GM10847 (cell line): ENCODE results near the gene UBAP2L.
A peak's percentile ranks its signal among the peaks of the same experiment; 100 is the strongest.

Experiments used
- POLR2A ChIP-seq: IDR thresholded peaks from 2 replicates; pipeline ENCODE4 v1.6.1; 2011; ENCODE audit not compliant: insufficient read length; ENCODE audit errors: extremely low read depth

Gene UBAP2L, protein sequence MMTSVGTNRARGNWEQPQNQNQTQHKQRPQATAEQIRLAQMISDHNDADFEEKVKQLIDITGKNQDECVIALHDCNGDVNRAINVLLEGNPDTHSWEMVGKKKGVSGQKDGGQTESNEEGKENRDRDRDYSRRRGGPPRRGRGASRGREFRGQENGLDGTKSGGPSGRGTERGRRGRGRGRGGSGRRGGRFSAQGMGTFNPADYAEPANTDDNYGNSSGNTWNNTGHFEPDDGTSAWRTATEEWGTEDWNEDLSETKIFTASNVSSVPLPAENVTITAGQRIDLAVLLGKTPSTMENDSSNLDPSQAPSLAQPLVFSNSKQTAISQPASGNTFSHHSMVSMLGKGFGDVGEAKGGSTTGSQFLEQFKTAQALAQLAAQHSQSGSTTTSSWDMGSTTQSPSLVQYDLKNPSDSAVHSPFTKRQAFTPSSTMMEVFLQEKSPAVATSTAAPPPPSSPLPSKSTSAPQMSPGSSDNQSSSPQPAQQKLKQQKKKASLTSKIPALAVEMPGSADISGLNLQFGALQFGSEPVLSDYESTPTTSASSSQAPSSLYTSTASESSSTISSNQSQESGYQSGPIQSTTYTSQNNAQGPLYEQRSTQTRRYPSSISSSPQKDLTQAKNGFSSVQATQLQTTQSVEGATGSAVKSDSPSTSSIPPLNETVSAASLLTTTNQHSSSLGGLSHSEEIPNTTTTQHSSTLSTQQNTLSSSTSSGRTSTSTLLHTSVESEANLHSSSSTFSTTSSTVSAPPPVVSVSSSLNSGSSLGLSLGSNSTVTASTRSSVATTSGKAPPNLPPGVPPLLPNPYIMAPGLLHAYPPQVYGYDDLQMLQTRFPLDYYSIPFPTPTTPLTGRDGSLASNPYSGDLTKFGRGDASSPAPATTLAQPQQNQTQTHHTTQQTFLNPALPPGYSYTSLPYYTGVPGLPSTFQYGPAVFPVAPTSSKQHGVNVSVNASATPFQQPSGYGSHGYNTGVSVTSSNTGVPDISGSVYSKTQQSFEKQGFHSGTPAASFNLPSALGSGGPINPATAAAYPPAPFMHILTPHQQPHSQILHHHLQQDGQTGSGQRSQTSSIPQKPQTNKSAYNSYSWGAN

DNA sequence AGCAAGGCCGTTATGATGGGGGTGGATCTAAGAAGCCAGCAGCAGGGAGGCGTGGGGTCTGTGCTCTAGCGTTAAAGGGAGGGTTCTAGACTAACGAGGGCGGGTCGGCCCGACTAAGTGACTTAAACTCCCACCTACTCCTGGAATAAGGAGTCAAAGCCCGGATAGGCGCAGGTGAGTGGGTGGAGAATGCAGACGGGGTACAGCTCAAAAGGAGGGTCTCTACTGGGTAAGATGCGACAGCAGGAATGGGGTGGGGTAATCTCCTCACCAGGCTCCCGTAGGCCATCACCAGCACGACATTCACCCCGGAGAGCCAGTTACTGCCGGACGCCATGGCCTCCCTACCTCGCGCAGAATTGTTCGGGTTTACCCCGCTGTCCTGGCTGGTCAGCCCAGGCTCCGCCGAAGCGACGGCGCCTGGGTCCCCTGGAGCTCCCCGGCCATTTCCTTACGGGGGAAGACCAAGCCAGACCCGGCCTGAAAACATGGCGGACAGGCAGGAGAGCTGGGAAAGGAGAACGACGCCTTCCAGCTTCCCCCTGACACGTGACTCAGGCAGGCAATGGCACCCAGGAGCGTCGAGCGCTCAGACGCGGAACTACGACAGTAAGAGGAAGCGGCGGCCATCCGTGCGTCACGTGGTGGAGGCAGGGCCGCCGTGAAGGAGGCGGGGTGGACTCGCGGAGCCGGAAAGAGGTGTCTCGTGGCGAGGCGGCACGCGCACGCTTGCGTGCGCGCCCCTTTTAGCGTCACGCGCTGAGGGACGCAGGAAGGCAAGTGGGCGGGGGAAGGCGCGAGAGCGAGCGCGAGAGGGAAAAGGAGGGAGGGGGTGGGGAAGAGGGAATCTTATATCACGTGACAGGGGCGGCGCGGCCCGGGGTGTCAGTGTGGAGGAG is at the start of gene UBAP2L:
Gene UBAP2L, plus strand, starts transcription at position 885 of the 899 bp plus-strand sequence. CDS start 4,169 bp downstream, outside the sequence.
- TF ChIP-seq POLR2A: peak; percentile 72

DNA sequence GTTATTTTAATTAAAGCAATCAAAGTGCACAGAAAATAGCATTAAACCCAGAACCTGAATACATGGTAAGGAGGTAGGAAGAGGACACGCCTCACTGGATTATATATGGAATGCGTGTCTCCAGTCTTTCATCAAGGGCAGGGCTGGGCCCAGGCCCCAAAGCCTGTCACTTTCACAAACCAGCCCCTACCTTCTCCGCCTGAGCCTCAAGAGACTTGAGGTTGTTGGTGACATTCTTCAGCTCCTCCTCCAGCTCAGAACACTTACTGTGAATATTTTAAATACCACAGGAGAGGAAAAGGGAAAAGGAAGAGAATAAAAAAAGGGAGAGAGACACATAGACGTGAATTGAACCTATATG is 49.6 kb upstream of the UBAP2L start:
- no peak for TF ChIP-seq POLR2A

DNA sequence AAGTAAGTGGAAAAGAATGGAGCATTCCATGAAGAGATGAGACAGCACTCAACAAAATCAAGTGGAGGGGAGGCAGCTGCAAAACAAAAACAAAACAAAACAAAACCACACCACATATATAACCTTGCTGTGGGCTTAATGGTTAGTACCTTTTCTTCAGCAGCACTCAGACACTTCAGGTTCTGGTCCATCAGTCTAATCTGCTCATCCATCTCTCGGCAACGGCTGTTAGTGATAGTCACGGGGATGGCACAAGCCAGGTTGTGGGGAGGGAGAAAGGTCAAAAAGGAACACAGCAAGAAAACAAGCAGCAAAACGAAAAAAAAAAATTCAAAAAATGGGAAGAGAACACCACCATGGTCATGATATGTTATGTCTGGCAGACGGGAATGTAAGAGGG is 48.9 kb upstream of the UBAP2L start:
- no peak for TF ChIP-seq POLR2A

DNA sequence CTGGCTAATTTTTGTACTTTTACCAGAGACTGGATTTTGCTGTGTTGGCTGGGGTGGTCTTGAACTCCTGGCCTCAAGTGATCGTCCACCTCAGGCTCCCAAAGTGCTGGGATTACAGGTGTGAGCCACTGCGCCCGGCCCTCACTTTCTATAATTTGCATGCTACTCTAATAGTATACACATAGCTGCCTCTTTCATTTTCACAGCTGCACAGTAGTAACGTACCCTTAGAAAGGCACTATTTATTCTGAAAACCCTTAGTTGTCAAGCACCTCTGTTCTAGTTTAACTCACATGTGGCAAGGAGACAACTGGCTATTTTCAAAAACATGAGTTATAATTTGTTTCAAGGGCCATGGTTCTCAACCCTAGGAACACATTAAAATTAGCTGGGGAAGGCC is 46.1 kb upstream of the UBAP2L start:
- no peak for TF ChIP-seq POLR2A

DNA sequence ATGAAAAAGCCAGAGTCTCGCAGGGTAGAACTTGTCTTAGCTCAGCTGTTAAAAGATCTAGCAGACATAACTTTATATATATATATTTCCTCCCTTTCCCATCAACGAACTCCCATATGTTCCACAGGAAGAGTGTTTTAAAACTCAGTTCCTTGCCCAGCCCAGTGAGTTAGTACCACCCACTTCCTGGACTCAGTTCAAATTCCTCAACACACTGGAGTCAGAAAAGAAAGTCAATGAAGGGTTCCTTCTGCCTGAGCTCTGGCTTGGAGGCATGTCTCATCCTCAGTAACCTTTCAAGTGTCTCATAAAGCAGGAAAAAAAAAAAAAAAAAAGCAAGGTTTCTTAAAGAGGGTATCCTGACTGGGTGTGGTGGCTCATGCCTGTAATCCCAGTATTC is 44.4 kb upstream of the UBAP2L start:
- TF ChIP-seq POLR2A: no peak

DNA sequence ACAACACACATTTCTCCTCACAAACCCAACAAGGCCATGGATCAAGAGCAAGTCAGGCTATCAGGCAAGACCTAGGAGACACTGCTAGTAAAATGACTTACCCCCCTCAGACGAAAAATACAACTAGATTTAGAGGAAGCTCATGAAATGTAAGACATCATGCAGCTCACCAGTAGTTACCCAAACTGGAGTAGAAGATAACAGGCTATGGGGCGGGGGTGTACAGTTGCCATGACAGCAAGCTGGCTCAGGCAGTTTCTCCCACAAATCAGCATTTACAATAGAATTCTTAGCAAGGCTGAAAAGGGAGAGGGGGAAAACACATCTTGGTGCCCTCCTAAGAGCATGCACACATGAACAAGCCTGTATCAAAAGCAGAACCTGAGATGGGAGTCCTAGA is 42.7 kb upstream of the UBAP2L start:
- no peak for TF ChIP-seq POLR2A

DNA sequence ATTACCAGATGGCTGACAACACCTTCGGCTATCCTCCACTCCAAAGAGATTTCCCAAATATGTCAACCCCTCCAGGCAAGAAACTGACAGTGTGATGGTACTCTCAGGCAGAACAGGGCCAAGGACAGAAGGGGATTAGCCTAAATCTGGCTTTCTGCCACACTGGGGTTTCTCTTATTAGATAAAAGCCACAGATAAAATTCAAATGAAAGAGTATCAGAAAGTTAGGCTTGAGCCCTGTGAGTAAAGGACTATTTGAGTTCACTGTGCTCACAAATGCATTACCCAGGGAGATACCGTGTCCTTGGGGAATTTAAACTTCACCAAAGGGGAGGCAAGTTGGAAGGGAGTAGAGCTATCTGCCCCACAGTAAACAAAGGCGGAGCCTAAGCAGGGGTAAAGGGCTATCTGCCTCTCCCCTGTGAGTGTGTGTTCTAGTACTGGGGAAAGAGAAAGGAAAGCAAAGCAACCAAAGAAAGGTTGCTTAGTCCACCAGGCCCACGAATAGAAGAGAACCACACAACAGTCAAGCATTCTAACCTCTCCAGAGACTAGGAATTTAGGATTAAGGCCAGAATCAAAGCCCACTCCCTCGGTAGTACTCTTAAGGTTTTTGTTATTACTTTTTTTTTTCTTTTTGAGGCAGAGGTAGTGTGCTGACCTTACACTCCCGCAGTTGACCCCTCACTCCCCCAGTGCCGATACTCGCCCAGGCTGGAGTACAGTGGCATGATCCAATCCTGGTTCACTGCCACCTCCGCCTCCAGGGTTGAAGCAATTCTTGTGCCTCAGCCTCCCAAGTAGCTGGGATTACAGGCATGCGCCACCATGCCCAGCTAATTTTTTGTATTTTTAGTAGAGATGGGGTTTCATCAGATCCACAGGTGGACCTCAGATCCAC is 41.6 kb upstream of the UBAP2L start:
- TF ChIP-seq POLR2A: no peak

DNA sequence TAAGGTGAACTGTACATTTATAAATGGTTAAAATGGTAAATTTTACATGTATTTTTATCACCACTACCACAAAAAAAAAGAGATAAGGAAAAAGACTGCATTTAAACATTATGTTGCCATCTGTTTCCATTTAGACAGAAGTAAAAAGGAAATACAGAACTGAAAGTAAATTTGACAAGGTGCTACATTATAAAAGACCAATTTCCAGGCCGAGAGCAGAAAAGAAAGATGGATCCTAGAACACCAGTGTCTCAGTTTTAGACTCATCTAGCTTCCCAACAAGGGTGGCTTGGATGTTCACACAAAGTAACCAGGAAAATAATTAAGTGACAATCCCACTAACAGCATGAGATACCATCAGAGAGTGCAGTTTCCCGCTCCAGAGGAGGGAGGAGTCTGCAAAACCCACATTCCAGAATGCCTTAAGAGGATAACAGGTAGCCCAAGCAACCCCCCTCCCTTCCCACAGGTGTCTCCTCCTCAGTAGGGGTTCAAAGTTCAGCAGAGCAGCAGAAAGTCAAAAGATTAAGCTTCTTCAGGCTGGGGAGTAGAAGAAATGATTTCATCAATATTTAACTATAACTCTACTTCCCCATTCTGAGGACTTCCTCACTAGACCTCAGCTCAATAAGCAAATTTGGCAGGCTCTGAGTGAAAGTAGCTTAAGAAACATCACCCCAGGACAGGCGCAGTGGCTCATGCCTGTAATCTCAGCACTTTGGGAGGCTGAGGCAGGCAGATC is 40.6 kb upstream of the UBAP2L start:
- TF ChIP-seq POLR2A: no peak

DNA sequence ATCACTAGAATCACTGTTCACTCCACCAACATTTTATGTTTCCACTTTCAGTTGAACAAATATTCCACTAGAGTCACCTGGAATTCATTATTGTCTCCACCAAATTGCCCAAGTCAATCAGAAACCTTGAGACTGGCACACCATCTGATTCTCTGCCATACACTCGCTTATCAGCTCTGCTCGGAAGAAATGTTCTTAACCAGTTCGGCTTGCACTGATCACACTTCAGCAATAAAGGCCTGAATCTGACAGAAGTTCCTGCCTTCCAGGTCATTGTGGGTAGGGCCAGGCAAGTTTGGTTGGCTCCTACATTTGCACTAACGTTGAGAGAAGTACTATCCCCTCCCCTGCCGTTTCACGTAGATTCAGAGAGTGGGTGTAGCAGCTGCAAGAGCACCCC is 38.8 kb upstream of the UBAP2L start:
- no peak for TF ChIP-seq POLR2A

DNA sequence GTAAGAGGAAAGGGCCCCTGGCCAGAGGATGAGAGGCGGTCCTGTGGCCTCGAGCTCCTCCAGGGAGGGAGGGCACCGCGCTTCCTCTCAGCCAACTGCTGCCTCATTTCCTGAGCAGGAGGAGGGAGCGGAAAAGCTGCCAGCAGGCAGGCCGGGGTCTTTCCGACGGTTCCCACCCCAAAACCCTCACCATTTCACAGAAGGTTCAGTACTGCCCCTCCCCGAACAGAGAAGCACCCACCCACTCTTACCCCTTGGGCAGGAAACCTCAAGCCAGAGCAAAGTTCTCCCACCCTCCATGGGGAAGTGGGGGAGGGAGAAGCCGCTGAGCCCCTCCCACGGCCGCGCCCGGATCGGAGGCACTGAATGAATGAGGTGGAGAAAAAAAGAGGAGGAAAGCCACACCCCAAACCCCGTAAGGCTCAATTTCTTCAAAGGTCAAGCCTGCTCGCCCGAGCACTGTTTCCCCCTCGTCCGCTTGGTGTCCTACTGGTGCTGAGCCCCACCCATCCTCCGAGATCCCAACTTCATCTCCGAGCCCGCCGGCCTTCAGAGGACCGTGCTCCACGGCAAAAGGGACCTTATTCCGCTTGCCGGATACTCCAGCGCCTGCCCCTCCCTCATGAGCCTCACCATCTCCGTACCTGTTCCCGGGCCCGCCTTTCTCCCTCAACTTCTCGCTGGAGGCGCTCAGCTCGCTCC is 38.3 kb upstream of the UBAP2L start:
- peak; percentile 40 for TF ChIP-seq POLR2A

DNA sequence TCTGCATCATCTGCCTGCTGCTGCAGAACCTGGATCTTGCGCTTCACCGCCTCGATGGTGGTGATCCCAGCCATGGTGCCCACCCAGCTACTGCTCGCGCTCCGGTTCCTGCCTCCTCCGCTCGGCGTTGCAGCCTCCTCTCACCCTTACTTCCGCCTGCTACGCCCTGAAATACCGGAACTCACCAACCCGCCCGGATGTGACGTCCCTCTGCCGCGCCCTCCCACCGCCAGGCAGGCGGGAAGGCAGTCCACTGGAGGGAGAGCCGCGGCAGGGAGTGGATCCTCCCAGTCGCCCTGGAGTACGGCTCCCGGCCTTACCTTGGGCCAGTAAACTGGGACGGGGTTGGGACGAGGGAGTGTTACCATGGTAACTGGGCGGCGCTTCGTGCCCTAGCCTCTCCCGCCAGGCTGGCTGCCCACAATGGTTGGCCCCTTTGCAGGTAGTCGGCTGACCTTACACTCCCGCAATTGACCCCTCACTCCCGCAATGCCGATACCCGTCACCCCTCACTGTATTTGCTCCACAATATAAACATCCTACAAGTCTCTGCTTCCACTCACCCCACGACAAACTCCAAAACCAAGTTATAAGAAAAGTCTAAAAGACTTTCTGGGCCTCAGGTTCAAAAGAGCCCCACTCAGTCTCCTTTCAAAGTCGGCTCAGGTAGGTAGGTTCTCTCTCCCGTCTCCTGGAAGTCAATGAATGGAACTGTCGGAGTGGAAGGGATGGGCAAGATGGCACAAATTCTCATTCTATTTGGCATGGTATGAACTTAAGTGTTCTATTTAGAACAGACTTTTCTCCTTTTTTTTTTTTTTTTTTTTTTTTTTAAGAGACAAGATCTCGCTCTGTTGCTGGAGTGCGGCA is 37.5 kb upstream of the UBAP2L start:
- peak; percentile 96 for TF ChIP-seq POLR2A

DNA sequence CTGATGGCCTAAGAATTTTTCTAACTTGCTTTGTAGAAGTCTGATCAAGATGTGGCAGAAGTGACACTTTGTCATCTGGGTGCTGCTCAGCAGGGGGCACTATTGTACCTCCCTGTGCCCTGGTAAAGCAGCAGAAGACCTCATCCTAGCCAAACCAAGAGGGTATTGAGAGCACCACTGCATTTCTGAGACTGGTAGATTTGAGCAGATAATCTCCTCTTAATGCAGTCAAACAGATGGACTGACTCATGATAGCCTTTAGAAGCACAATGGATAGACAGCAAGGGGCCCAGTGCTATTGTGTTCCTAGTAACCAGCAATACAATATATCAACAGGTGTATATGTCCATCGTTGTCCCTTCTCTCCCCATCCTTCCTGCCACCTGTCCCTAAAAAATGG is 34.6 kb upstream of the UBAP2L start:
- no peak for TF ChIP-seq POLR2A
